Raji (cell line): Measurements from ENCODE around the gene TSPAN11.

Source experiments
- POLR2A ChIP-seq: IDR thresholded peaks from 2 replicates; pipeline ENCODE4 v1.6.1; 2011; ENCODE audit warnings: low read depth, low read length, control low read depth; ENCODE audit not compliant: insufficient read depth

TSPAN11 gene

GRCh38 chr12:30905463-30906009 is 21.0 kb upstream of the TSPAN11 start:
- no peak for TF ChIP-seq POLR2A

GRCh38 chr12:30908076-30908721 is 18.3 kb upstream of the TSPAN11 start:
- TF ChIP-seq POLR2A = no peak

GRCh38 chr12:30908722-30909348 is 17.7 kb upstream of the TSPAN11 start:
- no peak for TF ChIP-seq POLR2A

GRCh38 chr12:30909349-30910037 is 17.1 kb upstream of the TSPAN11 start:
- no peak for TF ChIP-seq POLR2A

GRCh38 chr12:30910038-30910350 is 16.6 kb upstream of the TSPAN11 start:
- TF ChIP-seq POLR2A = no peak

- no peak for TF ChIP-seq POLR2A
These were observed 15.3 kb upstream of the TSPAN11 start for GRCh38 chr12:30911207-30911606.

- no peak for TF ChIP-seq POLR2A
These were observed 13.2 kb upstream of the TSPAN11 start for GRCh38 chr12:30913323-30913722.

GRCh38 chr12:30914986-30915591 is 11.5 kb upstream of the TSPAN11 start:
- TF ChIP-seq POLR2A = no peak

GRCh38 chr12:30923057-30923456 is 3.5 kb upstream of the TSPAN11 start:
- TF ChIP-seq POLR2A = no peak

- no peak for TF ChIP-seq POLR2A
These were observed 823 bp upstream of the TSPAN11 start for GRCh38 chr12:30925607-30926242.

GRCh38 chr12:30927222-30927611 is 669 bp downstream of the TSPAN11 start:
- no peak for TF ChIP-seq POLR2A

- TF ChIP-seq POLR2A = no peak
These were observed 2.1 kb downstream of the TSPAN11 start for GRCh38 chr12:30928356-30929244.

- TF ChIP-seq POLR2A = no peak
These were observed 3.7 kb downstream of the TSPAN11 start for GRCh38 chr12:30930238-30930637.

GRCh38 chr12:30930641-30931040 is 4.1 kb downstream of the TSPAN11 start:
- TF ChIP-seq POLR2A = no peak
